Esophagus squamous epithelium (tissue), 4 donors: ENCODE measurements around the gene LRRC25.

Source experiments
- POLR2A ChIP-seq, 4 donors: fragments of 450-650 bp; IDR thresholded peaks; one replicate each; pipeline ENCODE4 v1.6.1; 2017; ENCODE audit warnings: antibody characterized with exemption in 4 of 4, mild to moderate bottlenecking in 4 of 4, moderate library complexity in 3 of 4
- TF ChIP-seq, protein P1 (sequence below), 6 experiments: fragments of 450-650 bp in 4 of 6; fragments of 200-600 bp in 2 of 6; sonication (generic) in 2 of 6; IDR thresholded peaks; one replicate each; pipeline ENCODE4 v1.5.1; 2016 to 2019; ENCODE audit warnings: antibody characterized with exemption in 6 of 6, mild to moderate bottlenecking in 4 of 6, moderate library complexity in 4 of 6

DNA sequence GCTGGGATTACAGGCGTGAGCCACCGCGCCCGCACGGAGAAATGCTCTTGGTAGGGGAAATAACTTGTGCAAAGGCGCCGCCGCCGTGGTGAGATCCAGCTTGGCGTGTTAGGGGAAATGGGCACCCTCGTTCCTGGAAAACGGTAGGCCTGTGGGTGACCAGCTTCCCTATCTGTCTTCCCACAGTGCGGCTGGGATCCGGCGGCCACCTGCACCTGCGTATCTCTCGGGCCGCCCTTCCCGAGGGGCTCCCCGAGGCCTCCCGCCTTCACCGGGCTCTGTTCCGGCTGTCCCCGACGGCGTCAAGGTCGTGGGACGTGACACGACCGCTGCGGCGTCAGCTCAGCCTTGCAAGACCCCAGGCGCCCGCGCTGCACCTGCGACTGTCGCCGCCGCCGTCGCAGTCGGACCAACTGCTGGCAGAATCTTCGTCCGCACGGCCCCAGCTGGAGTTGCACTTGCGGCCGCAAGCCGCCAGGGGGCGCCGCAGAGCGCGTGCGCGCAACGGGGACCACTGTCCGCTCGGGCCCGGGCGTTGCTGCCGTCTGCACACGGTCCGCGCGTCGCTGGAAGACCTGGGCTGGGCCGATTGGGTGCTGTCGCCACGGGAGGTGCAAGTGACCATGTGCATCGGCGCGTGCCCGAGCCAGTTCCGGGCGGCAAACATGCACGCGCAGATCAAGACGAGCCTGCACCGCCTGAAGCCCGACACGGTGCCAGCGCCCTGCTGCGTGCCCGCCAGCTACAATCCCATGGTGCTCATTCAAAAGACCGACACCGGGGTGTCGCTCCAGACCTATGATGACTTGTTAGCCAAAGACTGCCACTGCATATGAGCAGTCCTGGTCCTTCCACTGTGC, 9.1 kb downstream of the LRRC25 start:
- TF ChIP-seq, protein P1, sequence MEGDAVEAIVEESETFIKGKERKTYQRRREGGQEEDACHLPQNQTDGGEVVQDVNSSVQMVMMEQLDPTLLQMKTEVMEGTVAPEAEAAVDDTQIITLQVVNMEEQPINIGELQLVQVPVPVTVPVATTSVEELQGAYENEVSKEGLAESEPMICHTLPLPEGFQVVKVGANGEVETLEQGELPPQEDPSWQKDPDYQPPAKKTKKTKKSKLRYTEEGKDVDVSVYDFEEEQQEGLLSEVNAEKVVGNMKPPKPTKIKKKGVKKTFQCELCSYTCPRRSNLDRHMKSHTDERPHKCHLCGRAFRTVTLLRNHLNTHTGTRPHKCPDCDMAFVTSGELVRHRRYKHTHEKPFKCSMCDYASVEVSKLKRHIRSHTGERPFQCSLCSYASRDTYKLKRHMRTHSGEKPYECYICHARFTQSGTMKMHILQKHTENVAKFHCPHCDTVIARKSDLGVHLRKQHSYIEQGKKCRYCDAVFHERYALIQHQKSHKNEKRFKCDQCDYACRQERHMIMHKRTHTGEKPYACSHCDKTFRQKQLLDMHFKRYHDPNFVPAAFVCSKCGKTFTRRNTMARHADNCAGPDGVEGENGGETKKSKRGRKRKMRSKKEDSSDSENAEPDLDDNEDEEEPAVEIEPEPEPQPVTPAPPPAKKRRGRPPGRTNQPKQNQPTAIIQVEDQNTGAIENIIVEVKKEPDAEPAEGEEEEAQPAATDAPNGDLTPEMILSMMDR (IDR thresholded peaks at IDR 0.05) = peak; percentile 99 to 100 (median 99)
- peak in 1 of 4 donors; percentile 11 for TF ChIP-seq POLR2A (IDR thresholded peaks at IDR 0.05)
